ENCODE measurements around the gene ZCCHC13. TPM values are rescaled to one million over a fixed set of nuclear protein-coding genes. Genes with fewer than 3 reads are reported as not detected.

The ZCCHC13 gene
- not detected in 5 replicates for total RNA-seq (2022; extraction: Qiagen RNA extraction)

GRCh38 chrX:74304016-74304415, at the start of gene ZCCHC13:
ZCCHC13 (plus strand) TSS chrX:74304180; CDS start chrX:74304267, 87 bp downstream.

Other genes starting within 250 kb of the ZCCHC13 start
- gene SLC16A2, start 117.3 kb downstream of the ZCCHC13 start, total RNA-seq (2022; extraction: Qiagen RNA extraction): 24.3 to 31.4 TPM (median 25.6 TPM) in 5 replicates